ENCODE data around the gene CHRM1. TPM values are rescaled to one million over a fixed set of nuclear protein-coding genes. Genes with fewer than 3 reads are reported as not detected.

Gene CHRM1
- total RNA-seq, 2 experiments from 2014 or later, result not detected

DNA sequence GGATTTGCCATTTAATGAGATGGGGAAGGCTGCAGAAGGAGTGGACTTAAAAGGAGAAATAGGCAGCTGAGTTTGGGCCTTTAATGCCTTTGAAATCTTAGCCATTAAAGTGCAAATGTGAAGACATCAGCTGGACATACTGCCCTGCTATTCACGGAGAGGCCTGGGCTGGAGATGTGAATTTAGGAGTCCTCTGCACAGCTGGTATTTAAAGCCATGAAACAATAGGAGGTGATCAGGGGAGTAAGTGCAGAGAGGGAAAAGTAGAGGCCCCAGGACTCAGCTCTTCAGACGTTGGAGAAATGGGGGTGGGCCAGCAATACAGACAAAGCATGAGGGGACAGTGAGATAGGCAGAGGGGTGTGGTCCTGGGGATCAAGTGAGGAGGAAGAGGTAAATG, 23.9 kb downstream of the CHRM1 start:
- H3K4me3 Mint-ChIP-seq, result no peak overlapping the region
- ChIA-PET POLR2A (interaction anchor here (1.5 kb wide), 1 partner anchor 16 kb away, joined by 3 read pairs; no protein-coding TSS in a partner anchor), CTCF (interaction anchor here (1.6 kb wide), 1 partner anchor 9 kb away, joined by 8 read pairs; no protein-coding TSS in a partner anchor)

DNA sequence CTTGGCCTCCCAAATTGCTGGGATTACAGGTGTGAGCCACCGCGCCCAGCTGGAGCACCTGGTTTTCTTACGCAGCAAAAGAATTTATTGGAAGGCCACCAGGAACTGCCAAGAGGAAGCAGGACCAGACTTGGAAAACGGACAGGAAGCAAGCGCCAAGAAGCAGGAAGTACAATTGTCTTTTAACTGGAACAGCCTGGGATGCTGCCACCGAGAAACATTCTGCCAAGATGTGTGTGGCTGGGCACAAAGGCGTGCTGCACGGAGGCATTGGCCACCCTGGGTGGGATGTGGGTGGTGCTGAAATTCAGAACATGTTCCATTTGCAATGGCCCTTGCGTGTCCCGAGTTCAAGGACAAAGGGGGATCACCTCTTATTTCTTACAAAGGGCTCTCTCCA, 25.1 kb downstream of the CHRM1 start:
- no peak for DNase-seq
- no peaks in the 10 kb centered on the region for H3K36me3 ChIP-seq (ENCODE audit: insufficient read depth, low read length)
- CTCF ChIA-PET, result no interaction called here
- no peak for ATAC-seq (ENCODE audit: poor library complexity)
- peaks cover 8% of the 10 kb centered on the region for H3K27me3 Mint-ChIP-seq
- no peak overlapping the region for H3K27ac Mint-ChIP-seq
- H3K4me3 Mint-ChIP-seq, result no peak overlapping the region
- no peak overlapping the region for H3K27ac ChIP-seq (ENCODE audit: low read depth in 1 of 2, low read length in 2 of 2)
- no peaks in the 10 kb centered on the region for H3K27me3 ChIP-seq (ENCODE audit: control insufficient read depth in 1 of 2, insufficient read depth in 2 of 2, low read length in 2 of 2)
- no peaks in the 10 kb centered on the region for H3K4me1 ChIP-seq (ENCODE audit: insufficient read depth, low read length)
- TF ChIP-seq, protein P1, sequence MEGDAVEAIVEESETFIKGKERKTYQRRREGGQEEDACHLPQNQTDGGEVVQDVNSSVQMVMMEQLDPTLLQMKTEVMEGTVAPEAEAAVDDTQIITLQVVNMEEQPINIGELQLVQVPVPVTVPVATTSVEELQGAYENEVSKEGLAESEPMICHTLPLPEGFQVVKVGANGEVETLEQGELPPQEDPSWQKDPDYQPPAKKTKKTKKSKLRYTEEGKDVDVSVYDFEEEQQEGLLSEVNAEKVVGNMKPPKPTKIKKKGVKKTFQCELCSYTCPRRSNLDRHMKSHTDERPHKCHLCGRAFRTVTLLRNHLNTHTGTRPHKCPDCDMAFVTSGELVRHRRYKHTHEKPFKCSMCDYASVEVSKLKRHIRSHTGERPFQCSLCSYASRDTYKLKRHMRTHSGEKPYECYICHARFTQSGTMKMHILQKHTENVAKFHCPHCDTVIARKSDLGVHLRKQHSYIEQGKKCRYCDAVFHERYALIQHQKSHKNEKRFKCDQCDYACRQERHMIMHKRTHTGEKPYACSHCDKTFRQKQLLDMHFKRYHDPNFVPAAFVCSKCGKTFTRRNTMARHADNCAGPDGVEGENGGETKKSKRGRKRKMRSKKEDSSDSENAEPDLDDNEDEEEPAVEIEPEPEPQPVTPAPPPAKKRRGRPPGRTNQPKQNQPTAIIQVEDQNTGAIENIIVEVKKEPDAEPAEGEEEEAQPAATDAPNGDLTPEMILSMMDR (IDR thresholded peaks at IDR 0.05), result no peak
- H3K4me1 Mint-ChIP-seq (ENCODE audit: low read depth), result no peaks in the 10 kb centered on the region
- intact Hi-C loops (cut with DNase I, micrococcal nuclease), result no loop called here
- no peaks in the 10 kb centered on the region for H3K9me3 Mint-ChIP-seq
- H3K4me3 ChIP-seq (ENCODE audit: low read length), result no peak overlapping the region
- no peaks in the 10 kb centered on the region for H3K36me3 Mint-ChIP-seq (ENCODE audit: low read depth)
- POLR2A ChIA-PET, result no interaction called here
- H3K9me3 ChIP-seq (ENCODE audit: control insufficient read depth in 1 of 2, insufficient read depth in 1 of 2, low read length in 2 of 2), result no peaks in the 10 kb centered on the region

More for the DNA sequence above, 23.9 kb downstream of the CHRM1 start:
- Histone ChIP-seq H3K36me3 (ENCODE audit: insufficient read depth, low read length) (no peaks in the 10 kb centered on the region), H3K27me3 (ENCODE audit: control insufficient read depth in 1 of 2, insufficient read depth in 2 of 2, low read length in 2 of 2) (no peaks in the 10 kb centered on the region), H3K4me1 (ENCODE audit: insufficient read depth, low read length) (no peaks in the 10 kb centered on the region), H3K9me3 (ENCODE audit: control insufficient read depth in 1 of 2, insufficient read depth in 1 of 2, low read length in 2 of 2) (no peaks in the 10 kb centered on the region), H3K27ac (ENCODE audit: low read depth in 1 of 2, low read length in 2 of 2) (no peak overlapping the region), H3K4me3 (ENCODE audit: low read length) (no peak overlapping the region)
- H3K4me1 Mint-ChIP-seq (ENCODE audit: low read depth), result no peaks in the 10 kb centered on the region
- intact Hi-C loops (cut with DNase I, micrococcal nuclease), result no loop called here
- H3K27me3 Mint-ChIP-seq, result peaks cover 12% of the 10 kb centered on the region
- no peak overlapping the region for H3K27ac Mint-ChIP-seq
- no peaks in the 10 kb centered on the region for H3K36me3 Mint-ChIP-seq (ENCODE audit: low read depth)
- TF ChIP-seq, protein P1 (IDR thresholded peaks at IDR 0.05), result no peak
- DNase-seq, result no peak
- no peak for ATAC-seq (ENCODE audit: poor library complexity)
- no peaks in the 10 kb centered on the region for H3K9me3 Mint-ChIP-seq

DNA sequence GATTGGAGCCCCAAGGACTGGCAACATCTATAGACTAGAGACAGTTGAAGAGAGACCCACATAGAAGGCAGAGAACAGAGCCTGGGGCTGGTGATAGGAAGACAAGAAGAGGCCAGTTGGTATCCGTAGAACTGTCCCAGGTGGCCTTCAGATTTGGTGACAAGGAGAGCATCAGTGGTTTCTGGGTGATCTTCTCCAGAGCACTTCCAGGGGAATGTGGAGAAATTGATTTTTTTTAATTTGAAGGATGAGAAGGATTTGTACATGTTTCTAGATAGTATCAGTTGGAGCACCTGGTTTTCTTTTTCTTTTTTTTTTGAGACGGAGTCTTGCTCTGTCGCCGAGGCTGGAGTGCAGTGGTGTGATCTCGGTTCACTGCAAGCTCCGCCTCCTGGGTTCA, 25.7 kb downstream of the CHRM1 start:
- H3K9me3 Mint-ChIP-seq, result no peaks in the 10 kb centered on the region

More for the DNA sequence above, 25.7 kb downstream of the CHRM1 start:
- Histone ChIP-seq H3K36me3 (ENCODE audit: insufficient read depth, low read length) (no peaks in the 10 kb centered on the region), H3K9me3 (ENCODE audit: control insufficient read depth in 1 of 2, insufficient read depth in 1 of 2, low read length in 2 of 2) (no peaks in the 10 kb centered on the region), H3K27me3 (ENCODE audit: control insufficient read depth in 1 of 2, insufficient read depth in 2 of 2, low read length in 2 of 2) (no peaks in the 10 kb centered on the region), H3K4me3 (ENCODE audit: low read length) (no peak overlapping the region), H3K4me1 (ENCODE audit: insufficient read depth, low read length) (no peaks in the 10 kb centered on the region), H3K27ac (ENCODE audit: low read depth in 1 of 2, low read length in 2 of 2) (no peak overlapping the region)
- DNase-seq, result no peak
- intact Hi-C loops (cut with DNase I, micrococcal nuclease), result no loop called here
- H3K27me3 Mint-ChIP-seq, result peaks cover 8% of the 10 kb centered on the region
- ChIA-PET CTCF (interaction anchor here (1.5 kb wide), 1 partner anchor 14 kb away, joined by 6 read pairs; the partner anchor contains the start of gene SLC3A2), POLR2A (no interaction called here)
- ATAC-seq (ENCODE audit: poor library complexity), result no peak
- no peak overlapping the region for H3K4me3 Mint-ChIP-seq
- no peaks in the 10 kb centered on the region for H3K36me3 Mint-ChIP-seq (ENCODE audit: low read depth)
- H3K27ac Mint-ChIP-seq, result no peak overlapping the region
- TF ChIP-seq, protein P1 (IDR thresholded peaks at IDR 0.05), result no peak
- no peaks in the 10 kb centered on the region for H3K4me1 Mint-ChIP-seq (ENCODE audit: low read depth)

All from CD4-positive, alpha-beta T cell (primary cell).